B cell (primary cell): ENCODE data around the gene MAP7D3. TPM values are rescaled to one million over a fixed set of nuclear protein-coding genes. Genes with fewer than 3 reads are reported as not detected.

ENCODE experiments used
- ATAC-seq: fragments of 200-7000 bp; cut with Tn5 transposase; one replicate; pipeline ENCODE4 v1.10.0; 2021; ENCODE audit warnings: low read depth, mild to moderate bottlenecking, moderate number of reproducible peaks, moderate library complexity
- CTCF ChIA-PET: fragments of 350-600 bp; sonication (Branson Sonifier 250); formaldehyde crosslinking; loops from one replicate; lab custom pipeline; 2021; ENCODE audit warnings: antibody characterized with exemption, inconsistent platforms; lab: Charles Lee
- POLR2A ChIA-PET: fragments of 350-600 bp; sonication (Branson Sonifier 250); formaldehyde crosslinking; loops from one replicate; lab custom pipeline; 2021; ENCODE audit warnings: antibody characterized with exemption; lab: Charles Lee
- DNase-seq: peaks from one replicate; pipeline ENCODE4 v3.0.0; 2013
- H2AFZ ChIP-seq: 2 replicates; pipeline ENCODE4 v1.6.1; 2012; ENCODE audit warnings: mild to moderate bottlenecking, low read depth, low read length; ENCODE audit not compliant: insufficient read depth, poor library complexity, severe bottlenecking
- H3K27ac ChIP-seq, 2 donors: 1 replicate in 1 of 2; 2 replicates in 1 of 2; pipeline ENCODE4 v1.5.1; 2012 to 2013; ENCODE audit warnings: low read length in 2 of 2, mild to moderate bottlenecking in 2 of 2, moderate library complexity in 1 of 2
- H3K27me3 ChIP-seq, 4 experiments: fragments of 200-600 bp in 1 of 4; sonication (generic) in 1 of 4; replicated peaks in 1 of 4; 1 replicate in 2 of 4; 2 replicates in 2 of 4; pipeline versions ENCODE4 v1.6.1 to v1.7.0; 2013 to 2016; ENCODE audit warnings: low read length in 3 of 4, mild to moderate bottlenecking in 2 of 4, mixed read lengths in 1 of 4, moderate library complexity in 1 of 4; ENCODE audit not compliant: insufficient read depth in 4 of 4, control insufficient read depth in 3 of 4; ENCODE audit errors: control extremely low read depth in 1 of 4
- H3K36me3 ChIP-seq, 2 experiments: replicated peaks in 1 of 2; 1 replicate in 1 of 2; 2 replicates in 1 of 2; pipeline versions ENCODE4 v1.6.1 to v1.7.1; 2013; ENCODE audit warnings: low read length in 1 of 2; ENCODE audit not compliant: insufficient read depth in 2 of 2, control insufficient read depth in 1 of 2; ENCODE audit errors: control extremely low read depth in 1 of 2, extremely low read depth in 1 of 2
- H3K4me1 ChIP-seq, 2 donors: fragments of 200-600 bp in 1 of 2; sonication (generic) in 1 of 2; 1 replicate in 1 of 2; 2 replicates in 1 of 2; pipeline versions ENCODE4 v1.5.1 to v1.6.1; 2013 to 2017; ENCODE audit warnings: low read length in 2 of 2; ENCODE audit not compliant: control insufficient read depth in 2 of 2, insufficient read depth in 2 of 2
- H3K4me2 ChIP-seq: replicated peaks from 2 replicates; pipeline ENCODE3; 2012; ENCODE audit warnings: mild to moderate bottlenecking, low read depth, low read length; ENCODE audit not compliant: poor library complexity, severe bottlenecking
- H3K4me3 ChIP-seq, 5 experiments: fragments of 200-600 bp in 1 of 5; sonication (generic) in 1 of 5; 1 replicate in 3 of 5; 2 replicates in 2 of 5; pipeline versions ENCODE4 v1.5.1 to v1.7.0; 2011 to 2016; ENCODE audit warnings: low read length in 4 of 5, mild to moderate bottlenecking in 4 of 5, low read depth in 2 of 5, control low read depth in 1 of 5, moderate library complexity in 1 of 5; ENCODE audit not compliant: insufficient read depth in 1 of 5; ENCODE audit errors: control extremely low read depth in 1 of 5, extremely low read depth in 1 of 5
- H3K79me2 ChIP-seq: fragments of 200-600 bp; sonication (generic); one replicate; pipeline ENCODE4 v1.6.0; 2016; ENCODE audit warnings: low read length; ENCODE audit not compliant: control insufficient read depth, insufficient read depth
- H3K9ac ChIP-seq: fragments of 200-600 bp; sonication (generic); 2 replicates; pipeline ENCODE4 v1.6.1; 2017; ENCODE audit warnings: mild to moderate bottlenecking, low read length, moderate library complexity
- H3K9me3 ChIP-seq, 3 donors: one replicate each; pipeline versions ENCODE4 v1.6.1 to v1.7.1; 2013; ENCODE audit warnings: low read length in 2 of 3; ENCODE audit not compliant: control insufficient read depth in 2 of 3, insufficient read depth in 1 of 3; ENCODE audit errors: control extremely low read depth in 1 of 3
- H4K20me1 ChIP-seq: 2 replicates; pipeline ENCODE4 v1.6.0; 2012; ENCODE audit warnings: mild to moderate bottlenecking, low read length; ENCODE audit not compliant: insufficient read depth, control insufficient read depth, poor library complexity, severe bottlenecking
- H3K27ac Mint-ChIP-seq: one replicate; pipeline ENCODE4 v1.8.0; 2021; ENCODE audit warnings: mixed read lengths
- H3K27me3 Mint-ChIP-seq: one replicate; pipeline ENCODE4 v1.8.0; 2021; ENCODE audit warnings: mixed read lengths
- H3K4me1 Mint-ChIP-seq: one replicate; pipeline ENCODE4 v1.8.0; 2021; ENCODE audit warnings: mixed read lengths
- H3K4me3 Mint-ChIP-seq: one replicate; pipeline ENCODE4 v1.8.0; 2021; ENCODE audit warnings: mixed read lengths
- H3K9me3 Mint-ChIP-seq: one replicate; pipeline ENCODE4 v1.8.0; 2022; ENCODE audit warnings: mixed read lengths; ENCODE audit not compliant: insufficient read depth
- CTCF ChIP-seq: fragments of 200-600 bp; IDR thresholded peaks from one replicate; pipeline ENCODE4 v1.8.0; 2022; ENCODE audit warnings: antibody characterized with exemption, mild to moderate bottlenecking
- EZH2 ChIP-seq: IDR thresholded peaks from 2 replicates; pipeline ENCODE4 v1.6.1; 2012; ENCODE audit warnings: borderline replicate concordance, low read depth, mild to moderate bottlenecking, moderate library complexity, low read length; ENCODE audit not compliant: insufficient read depth, poor library complexity, severe bottlenecking
- WGBS: methylation state at CpG from one replicate; pipeline ENCODE4 v1.1.5; 2013; ENCODE audit warnings: missing lambda C conversion rate; ENCODE audit not compliant: insufficient coverage; 5-methylcytosine and 5-hydroxymethylcytosine counted together
- intact Hi-C: fragments of 100-400 bp; cut with micrococcal nuclease; formaldehyde crosslinking; loops from one replicate; pipeline ENCODE4 v1.10.0; 2022
- polyA plus RNA-seq: library from polyadenylated mRNA; depleted of rRNA; stranded (reverse); fragments of >200 nt; gene quantifications from 2 replicates; pipeline ENCODE4 v1.2.3, GENCODE V29; 2012
- total RNA-seq, 2 donors: library from RNA; stranded (reverse); fragments of 120-200 nt in 1 of 2; gene quantifications; 1 replicate in 1 of 2; 2 replicates in 1 of 2; pipeline versions ENCODE4 v1.2.3 to v1.2.4, GENCODE V29; 2013 to 2022

The MAP7D3 gene
- total and polyA plus RNA-seq, 2 donors (not counting 1 experiment from before 2014, with no cell fraction given) = 3.8 to 13.0 TPM

GRCh38 chrX:136221851-136222513, 29.2 kb downstream of the MAP7D3 start:
- H3K79me2 ChIP-seq = no peaks in the 10 kb centered on the region
- H2AFZ ChIP-seq = no peak overlapping the region
- H3K4me2 ChIP-seq = no peak overlapping the region
- TF ChIP-seq CTCF (no peak), EZH2 (no peak)
- intact Hi-C loops = no loop called here
- H3K4me1 ChIP-seq = peaks cover 6 to 7% of the 10 kb centered on the region in 2 donors
- no peak overlapping the region for H3K27ac ChIP-seq
- H3K27ac Mint-ChIP-seq = no peak overlapping the region
- no peak overlapping the region for H3K4me3 ChIP-seq
- no peak overlapping the region for H3K9ac ChIP-seq
- no CpG with 5 or more reads among the region's 3 CpGs for WGBS
- H3K9me3 ChIP-seq = no peaks in the 10 kb centered on the region
- CTCF ChIA-PET = interaction anchor here (0.8 to 1.4 kb wide), 2 partner anchors 46 to 71 kb away, joined by 3 to 5 read pairs; no protein-coding TSS in a partner anchor
- H3K4me3 Mint-ChIP-seq = no peak overlapping the region
- POLR2A ChIA-PET = interaction anchor here (0.6 kb wide), 1 partner anchor 789 kb away, joined by 3 read pairs; no protein-coding TSS in a partner anchor
- ATAC-seq (no peak), DNase-seq (no peak)
- no peaks in the 10 kb centered on the region for H3K27me3 ChIP-seq
- no peaks in the 10 kb centered on the region for H3K27me3 Mint-ChIP-seq
- no peaks in the 10 kb centered on the region for H4K20me1 ChIP-seq
- H3K36me3 ChIP-seq = peaks cover 0 to 47% of the 10 kb centered on the region in 2 experiments
- no peaks in the 10 kb centered on the region for H3K9me3 Mint-ChIP-seq
- peaks cover 12% of the 10 kb centered on the region for H3K4me1 Mint-ChIP-seq

GRCh38 chrX:136220951-136221350, 30.2 kb downstream of the MAP7D3 start:
- 100% methylated on average over 3 of the region's 3 CpGs for WGBS
- Histone ChIP-seq H2AFZ (no peak overlapping the region), H3K79me2 (no peaks in the 10 kb centered on the region), H3K36me3 (peaks cover 0 to 44% of the 10 kb centered on the region in 2 experiments), H3K9me3 (no peaks in the 10 kb centered on the region), H4K20me1 (no peaks in the 10 kb centered on the region), H3K4me1 (peaks cover 4 to 6% of the 10 kb centered on the region in 2 donors), H3K27ac (no peak overlapping the region), H3K4me2 (no peak overlapping the region), H3K27me3 (no peaks in the 10 kb centered on the region), H3K9ac (no peak overlapping the region), H3K4me3 (no peak overlapping the region)
- no peak for DNase-seq
- Mint-ChIP-seq H3K27ac (no peak overlapping the region), H3K4me3 (no peak overlapping the region), H3K4me1 (peaks cover 7% of the 10 kb centered on the region), H3K27me3 (no peaks in the 10 kb centered on the region), H3K9me3 (no peaks in the 10 kb centered on the region)
- TF ChIP-seq EZH2 = no peak
- TF ChIP-seq CTCF = no peak
- intact Hi-C loops = no loop called here
- ATAC-seq = no peak
- POLR2A ChIA-PET = no interaction called here
- CTCF ChIA-PET = no interaction called here
